Stomach (tissue), 9 donors: ENCODE data around the gene EXOC4. TPM values are rescaled to one million over a fixed set of nuclear protein-coding genes. Genes with fewer than 3 reads are reported as not detected.

Source experiments
- DNase-seq, 2 donors: peaks; one replicate each; pipeline versions ENCODE4 v3.0.0 to v3.0.0-alpha.2; 2013 to 2019
- H3K27ac ChIP-seq, 5 donors: fragments of 200-600 bp in 4 of 5; sonication (generic) in 4 of 5; one replicate each; pipeline ENCODE4 v1.5.1; 2013 to 2019; ENCODE audit warnings: mild to moderate bottlenecking in 1 of 5, moderate library complexity in 1 of 5
- H3K27me3 ChIP-seq, 3 donors: fragments of 200-600 bp; sonication (generic); one replicate each; pipeline ENCODE4 v1.5.1; 2017 to 2019; ENCODE audit warnings: mixed run types in 1 of 3
- H3K36me3 ChIP-seq, 4 donors: fragments of 200-600 bp; sonication (generic); 1 replicate in 3 of 4; 2 replicates in 1 of 4; pipeline ENCODE4 v1.5.1; 2016 to 2019
- H3K4me1 ChIP-seq, 4 donors: fragments of 200-600 bp; sonication (generic); one replicate each; pipeline ENCODE4 v1.5.1; 2016 to 2019
- H3K4me3 ChIP-seq, 4 donors: fragments of 200-600 bp; sonication (generic) in 3 of 4; one replicate each; pipeline ENCODE4 v1.5.1; 2016 to 2019; ENCODE audit warnings: mild to moderate bottlenecking in 1 of 4
- H3K9me3 ChIP-seq, 4 donors: fragments of 200-600 bp; sonication (generic); one replicate each; pipeline ENCODE4 v1.5.1; 2016 to 2019
- EP300 ChIP-seq: sonication (generic); formaldehyde crosslinking; IDR thresholded peaks from one replicate; pipeline ENCODE4 v1.6.1; 2017; ENCODE audit warnings: antibody characterized with exemption
- POLR2A ChIP-seq, 4 donors: fragments of 450-650 bp; IDR thresholded peaks; one replicate each; pipeline ENCODE4 v1.6.1; 2016; ENCODE audit warnings: antibody characterized with exemption in 4 of 4, control low read depth in 2 of 4, mild to moderate bottlenecking in 1 of 4, moderate library complexity in 1 of 4
- POLR2AphosphoS5 ChIP-seq, 3 donors: sonication (generic); formaldehyde crosslinking; IDR thresholded peaks; one replicate each; pipeline ENCODE4 v1.6.1; 2016; ENCODE audit warnings: antibody characterized with exemption in 3 of 3
- WGBS, 5 donors: extraction: QIAGEN DNeasy Blood & Tissue Kit in 3 of 5; methylation state at CpG; one replicate each; pipeline versions ENCODE4 v1.1.5 to v1.1.7; 2013 to 2018; 5-methylcytosine and 5-hydroxymethylcytosine counted together
- intact Hi-C: fragments of 100-400 bp; cut with DNase I; formaldehyde crosslinking; loops from one replicate; pipeline ENCODE4 v1.15.1; 2023; ENCODE audit warnings: low total_unique reads
- polyA plus RNA-seq, 3 donors: library from polyadenylated mRNA; stranded (reverse); fragments of 200-250 nt; gene quantifications; one replicate each; pipeline ENCODE4 v1.2.3, GENCODE V29; 2013
- total RNA-seq, 5 donors: library from RNA; depleted of rRNA; stranded (reverse); fragments of >200 nt; gene quantifications; one replicate each; pipeline versions ENCODE4 v1.1.0 to v1.2.3, GENCODE V29; 2014 to 2016
- TF ChIP-seq, protein P1 (sequence below), 7 experiments: fragments of 450-650 bp in 4 of 7; fragments of 200-600 bp in 3 of 7; sonication (generic) in 3 of 7; IDR thresholded peaks; one replicate each; pipeline ENCODE4 v1.5.1; 2016 to 2019; ENCODE audit warnings: antibody characterized with exemption in 7 of 7, control low read depth in 2 of 7, mild to moderate bottlenecking in 1 of 7
- donor health status: healthy with polysubstance abuse.
- donor health status: Bipolar disorder and iron deficiency.
- donor health status: healthy.

Gene EXOC4
- total and polyA plus RNA-seq, 8 donors: 14.1 to 339 (median 61.1) TPM

GRCh38 chr7:133669061-133669455 is 416.2 kb downstream of the EXOC4 start:
- WGBS, 5 donors: 82 to 95% (median 89%) methylated on average over 6 of the region's 6 CpGs
- TF ChIP-seq, protein P1, sequence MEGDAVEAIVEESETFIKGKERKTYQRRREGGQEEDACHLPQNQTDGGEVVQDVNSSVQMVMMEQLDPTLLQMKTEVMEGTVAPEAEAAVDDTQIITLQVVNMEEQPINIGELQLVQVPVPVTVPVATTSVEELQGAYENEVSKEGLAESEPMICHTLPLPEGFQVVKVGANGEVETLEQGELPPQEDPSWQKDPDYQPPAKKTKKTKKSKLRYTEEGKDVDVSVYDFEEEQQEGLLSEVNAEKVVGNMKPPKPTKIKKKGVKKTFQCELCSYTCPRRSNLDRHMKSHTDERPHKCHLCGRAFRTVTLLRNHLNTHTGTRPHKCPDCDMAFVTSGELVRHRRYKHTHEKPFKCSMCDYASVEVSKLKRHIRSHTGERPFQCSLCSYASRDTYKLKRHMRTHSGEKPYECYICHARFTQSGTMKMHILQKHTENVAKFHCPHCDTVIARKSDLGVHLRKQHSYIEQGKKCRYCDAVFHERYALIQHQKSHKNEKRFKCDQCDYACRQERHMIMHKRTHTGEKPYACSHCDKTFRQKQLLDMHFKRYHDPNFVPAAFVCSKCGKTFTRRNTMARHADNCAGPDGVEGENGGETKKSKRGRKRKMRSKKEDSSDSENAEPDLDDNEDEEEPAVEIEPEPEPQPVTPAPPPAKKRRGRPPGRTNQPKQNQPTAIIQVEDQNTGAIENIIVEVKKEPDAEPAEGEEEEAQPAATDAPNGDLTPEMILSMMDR (IDR thresholded peaks at IDR 0.05): no peak
- no peak for TF ChIP-seq EP300
- TF ChIP-seq POLR2A (IDR thresholded peaks at IDR 0.05): no peak
- TF ChIP-seq POLR2AphosphoS5 (IDR thresholded peaks at IDR 0.05): no peak
- H3K27ac ChIP-seq: no peak overlapping the region

DNA sequence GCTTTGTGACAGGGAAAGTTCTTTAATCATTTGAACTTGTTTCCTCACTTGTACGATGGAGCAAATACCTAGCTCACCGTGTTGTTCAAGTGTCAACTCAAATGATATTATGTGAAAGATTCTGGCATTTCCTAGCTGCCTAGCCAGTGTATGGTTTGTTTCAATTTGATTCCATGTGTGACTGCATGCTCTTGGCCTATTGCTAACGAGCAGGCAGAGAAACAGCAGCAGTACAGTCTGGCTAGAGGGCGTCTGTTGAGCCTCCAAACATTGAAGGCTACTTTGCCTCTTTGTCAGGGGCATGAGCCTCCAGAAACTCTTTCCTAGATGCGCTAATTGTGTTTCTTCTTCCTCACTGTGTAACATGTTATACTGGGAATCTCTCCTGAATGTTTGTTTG is 417.4 kb downstream of the EXOC4 start:
- DNase-seq: peak in 1 of 2 donors; percentile 38
- no peaks in the 10 kb centered on the region for H3K27me3 ChIP-seq
- 80 to 93% (median 87%) methylated on average over 5 of the region's 5 CpGs for WGBS, 5 donors
- H3K27ac ChIP-seq: no peak overlapping the region
- H3K4me1 ChIP-seq: no peaks in the 10 kb centered on the region
- no peak for TF ChIP-seq POLR2A (IDR thresholded peaks at IDR 0.05)
- no peak for TF ChIP-seq EP300
- TF ChIP-seq, protein P1 (IDR thresholded peaks at IDR 0.05): no peak
- no peak for TF ChIP-seq POLR2AphosphoS5 (IDR thresholded peaks at IDR 0.05)
- H3K9me3 ChIP-seq: no peaks in the 10 kb centered on the region
- intact Hi-C loops: no loop called here
- H3K4me3 ChIP-seq: no peak overlapping the region
- no peaks in the 10 kb centered on the region for H3K36me3 ChIP-seq

More at GRCh38 chr7:133669061-133669455, 416.2 kb downstream of the EXOC4 start:
- no peaks in the 10 kb centered on the region for H3K9me3 ChIP-seq
- H3K4me1 ChIP-seq: no peaks in the 10 kb centered on the region
- no peaks in the 10 kb centered on the region for H3K36me3 ChIP-seq
- H3K4me3 ChIP-seq: no peak overlapping the region
- H3K27me3 ChIP-seq: no peaks in the 10 kb centered on the region
- intact Hi-C loops: no loop called here
- DNase-seq: no peak

- Histone ChIP-seq H3K36me3 (no peaks in the 10 kb centered on the region), H3K9me3 (no peaks in the 10 kb centered on the region), H3K4me1 (no peaks in the 10 kb centered on the region), H3K27ac (no peak overlapping the region), H3K27me3 (no peaks in the 10 kb centered on the region), H3K4me3 (no peak overlapping the region)
- 88 to 100% (median 91%) methylated on average over 1 of the region's 1 CpG for WGBS, 5 donors
- DNase-seq: no peak
- intact Hi-C loops: no loop called here
- no peak for TF ChIP-seq POLR2AphosphoS5 (IDR thresholded peaks at IDR 0.05)
- no peak for TF ChIP-seq POLR2A (IDR thresholded peaks at IDR 0.05)
- TF ChIP-seq, protein P1 (IDR thresholded peaks at IDR 0.05): no peak
- TF ChIP-seq EP300: no peak
These were observed 420.0 kb downstream of the EXOC4 start for GRCh38 chr7:133672866-133673265.

DNA sequence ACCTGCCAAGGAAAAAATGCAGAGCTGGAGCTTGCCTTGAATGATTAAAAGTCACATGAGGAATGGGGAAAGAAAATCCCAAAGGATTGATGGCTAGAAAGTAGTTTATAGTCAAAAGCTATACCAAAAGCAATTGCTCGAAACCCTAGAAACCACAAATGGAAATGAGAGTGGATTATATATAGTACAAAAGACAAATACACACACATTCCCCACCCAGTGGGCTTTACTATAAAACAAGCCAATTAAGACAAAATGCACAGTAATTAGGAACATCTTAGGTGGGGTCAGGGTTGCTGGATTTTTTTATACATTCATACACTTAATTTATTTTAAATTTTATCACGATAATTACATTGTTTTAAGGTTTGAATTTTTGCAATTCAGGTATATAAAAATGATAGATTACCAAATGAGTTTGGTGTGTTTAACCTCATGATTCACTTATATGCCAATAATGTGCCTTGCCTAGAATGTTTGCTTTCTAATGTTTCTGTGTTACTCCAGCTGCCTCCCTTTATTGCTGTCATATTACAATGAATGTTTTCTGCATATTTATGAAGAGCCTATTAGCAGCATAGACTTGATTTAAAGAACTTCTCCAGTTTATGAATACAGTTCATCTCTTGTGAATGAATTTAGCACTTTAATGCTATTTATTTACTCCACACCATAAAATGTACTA is 421.3 kb downstream of the EXOC4 start:
- Histone ChIP-seq H3K9me3 (no peaks in the 10 kb centered on the region), H3K4me3 (no peak overlapping the region), H3K36me3 (no peaks in the 10 kb centered on the region), H3K27me3 (no peaks in the 10 kb centered on the region), H3K27ac (no peak overlapping the region), H3K4me1 (no peaks in the 10 kb centered on the region)
- no peak for TF ChIP-seq POLR2A (IDR thresholded peaks at IDR 0.05)
- TF ChIP-seq, protein P1 (IDR thresholded peaks at IDR 0.05): no peak
- no peak for TF ChIP-seq EP300
- TF ChIP-seq POLR2AphosphoS5 (IDR thresholded peaks at IDR 0.05): no peak
- intact Hi-C loops: no loop called here
- DNase-seq: no peak
- 89 to 94% (median 94%) methylated on average over 2 of the region's 2 CpGs for WGBS, 5 donors
